HG03060 (cell line): ENCODE results near the gene KRT33B.
"Not testable (repeated sequence)": the region's sequence is repeated elsewhere in the genome, so short reads cannot be mapped to it uniquely, and the experiment has no call there.

Source experiments
- ATAC-seq: cut with Tn5 transposase; IDR thresholded peaks from one replicate; pipeline ENCODE4 v1.9.1; 2021; ENCODE audit warnings: low read depth, moderate number of reproducible peaks; ENCODE audit not compliant: unreplicated experiment

The KRT33B gene

GRCh38 chr17:41369713-41370112, at the start of gene KRT33B:
Gene KRT33B (minus strand): TSS chr17:41369813. CDS start chr17:41369750, 63 bp downstream.
- ATAC-seq, result no peak

GRCh38 chr17:41418116-41418860, 48.7 kb upstream of the KRT33B start:
- ATAC-seq, result no peak

- ATAC-seq, result no peak
Observed at GRCh38 chr17:41417576-41418015, 48.0 kb upstream of the KRT33B start.

GRCh38 chr17:41417127-41417526, 47.5 kb upstream of the KRT33B start:
- no peak for ATAC-seq

- ATAC-seq, result no peak
Observed at GRCh38 chr17:41416479-41416878, 46.9 kb upstream of the KRT33B start.

GRCh38 chr17:41415833-41416335, 46.3 kb upstream of the KRT33B start:
- ATAC-seq, result no peak

GRCh38 chr17:41415411-41415810, 45.8 kb upstream of the KRT33B start:
- ATAC-seq, result no peak

- ATAC-seq, result no peak
Observed at GRCh38 chr17:41413982-41414381, 44.4 kb upstream of the KRT33B start.

- ATAC-seq, result no peak
Observed at GRCh38 chr17:41413353-41413957, 43.8 kb upstream of the KRT33B start.

GRCh38 chr17:41411072-41411840, 41.6 kb upstream of the KRT33B start:
- no peak for ATAC-seq

- ATAC-seq, result no peak
Observed at GRCh38 chr17:41407226-41407625, 37.6 kb upstream of the KRT33B start.

- no peak for ATAC-seq
Observed at GRCh38 chr17:41406205-41406604, 36.6 kb upstream of the KRT33B start.

GRCh38 chr17:41404024-41404671, 34.5 kb upstream of the KRT33B start:
- no peak for ATAC-seq

- ATAC-seq, result no peak
Observed at GRCh38 chr17:41403404-41404023, 33.9 kb upstream of the KRT33B start.

- no peak for ATAC-seq
Observed at GRCh38 chr17:41402161-41402560, 32.5 kb upstream of the KRT33B start.

- ATAC-seq, result no peak
Observed at GRCh38 chr17:41396996-41397660, 27.5 kb upstream of the KRT33B start, which contains the start of gene KRT31. Gene KRT31 (minus strand): TSS chr17:41397608. CDS start chr17:41397539, 69 bp downstream.

- no peak for ATAC-seq
Observed at GRCh38 chr17:41396340-41396739, 26.7 kb upstream of the KRT33B start.

- ATAC-seq, result no peak
Observed at GRCh38 chr17:41395611-41396010, 26.0 kb upstream of the KRT33B start.

GRCh38 chr17:41395044-41395443, 25.4 kb upstream of the KRT33B start:
- not testable (repeated sequence) for ATAC-seq
